Measurements from ENCODE around the gene ARSB. TPM values are rescaled to one million over a fixed set of nuclear protein-coding genes. Genes with fewer than 3 reads are reported as not detected.
"Not testable (repeated sequence)": the region's sequence is repeated elsewhere in the genome, so short reads cannot be mapped to it uniquely, and the experiment has no call there.

The ARSB gene
- total and polyA plus RNA-seq, 7 experiments from 2014 or later = 3.3 to 10.8 (median 4.8) TPM

- Histone ChIP-seq H3K36me3 (ENCODE audit: control insufficient read depth in 2 of 3, insufficient read depth in 3 of 3, low read length in 3 of 3) (no peaks in the 10 kb centered on the region), H3K27ac (ENCODE audit: low read depth, low read length) (no peak overlapping the region), H3K4me1 (ENCODE audit: control insufficient read depth in 2 of 2, insufficient read depth in 2 of 2, low read length in 2 of 2) (no peaks in the 10 kb centered on the region), H3K27me3 (ENCODE audit: control insufficient read depth in 2 of 2, insufficient read depth in 2 of 2, low read length in 2 of 2) (no peaks in the 10 kb centered on the region), H3K4me3 (ENCODE audit: low read length) (no peak overlapping the region), H3K9me3 (ENCODE audit: control insufficient read depth in 2 of 3, low read length in 3 of 3) (no peaks in the 10 kb centered on the region)
- Mint-ChIP-seq H3K4me3 (no peak overlapping the region), H3K36me3 (peaks cover 2 to 29% (median 12%) of the 10 kb centered on the region in 5 donors), H3K4me1 (peaks cover 0 to 2% (median 0%) of the 10 kb centered on the region in 7 donors), H3K9me3 (no peaks in the 10 kb centered on the region), H3K27ac (no peak overlapping the region), H3K27me3 (no peaks in the 10 kb centered on the region)
- ChIA-PET CTCF (interaction anchor here (0.6 kb wide), 1 partner anchor 22 kb away, joined by 3 read pairs; no protein-coding TSS in a partner anchor), POLR2A (no interaction called here)
- no peak for ATAC-seq
- intact Hi-C loops (cut with micrococcal nuclease) = loop anchor here in 1 of 2 donors (10.0 kb wide), 1 partner anchor 583 kb away; no protein-coding TSS in a partner anchor
- DNase-seq = no peak
Observed at GRCh38 chr5:78881884-78882283, 103.2 kb downstream of the ARSB start.

GRCh38 chr5:78879516-78879915, 105.6 kb downstream of the ARSB start:
- intact Hi-C loops (cut with micrococcal nuclease) = no loop called here
- ChIA-PET POLR2A (no interaction called here), CTCF (no interaction called here)
- H3K4me3 Mint-ChIP-seq = no peak overlapping the region
- H3K36me3 Mint-ChIP-seq = peaks cover 0 to 24% (median 7%) of the 10 kb centered on the region in 5 donors
- Histone ChIP-seq H3K4me3 (ENCODE audit: low read length) (no peak overlapping the region), H3K4me1 (ENCODE audit: control insufficient read depth in 2 of 2, insufficient read depth in 2 of 2, low read length in 2 of 2) (no peaks in the 10 kb centered on the region), H3K9me3 (ENCODE audit: control insufficient read depth in 2 of 3, low read length in 3 of 3) (no peaks in the 10 kb centered on the region), H3K27ac (ENCODE audit: low read depth, low read length) (no peak overlapping the region), H3K36me3 (ENCODE audit: control insufficient read depth in 2 of 3, insufficient read depth in 3 of 3, low read length in 3 of 3) (no peaks in the 10 kb centered on the region), H3K27me3 (ENCODE audit: control insufficient read depth in 2 of 2, insufficient read depth in 2 of 2, low read length in 2 of 2) (no peaks in the 10 kb centered on the region)
- DNase-seq (no peak), ATAC-seq (no peak)
- no peaks in the 10 kb centered on the region for H3K27me3 Mint-ChIP-seq
- no peak overlapping the region for H3K27ac Mint-ChIP-seq
- no peaks in the 10 kb centered on the region for H3K4me1 Mint-ChIP-seq
- H3K9me3 Mint-ChIP-seq = no peaks in the 10 kb centered on the region

- peaks cover 7 to 53% (median 49%) of the 10 kb centered on the region in 5 donors for H3K36me3 Mint-ChIP-seq
- H3K9me3 ChIP-seq (ENCODE audit: control insufficient read depth in 2 of 3, low read length in 3 of 3); CTCF ChIA-PET; H3K4me1 Mint-ChIP-seq; H3K36me3 ChIP-seq (ENCODE audit: control insufficient read depth in 2 of 3, insufficient read depth in 3 of 3, low read length in 3 of 3); H3K27me3 Mint-ChIP-seq; H3K27ac ChIP-seq (ENCODE audit: low read depth, low read length); H3K4me3 Mint-ChIP-seq; ATAC-seq; H3K27ac Mint-ChIP-seq; H3K4me1 ChIP-seq (ENCODE audit: control insufficient read depth in 2 of 2, insufficient read depth in 2 of 2, low read length in 2 of 2); H3K27me3 ChIP-seq (ENCODE audit: control insufficient read depth in 2 of 2, insufficient read depth in 2 of 2, low read length in 2 of 2); H3K4me3 ChIP-seq (ENCODE audit: low read length); intact Hi-C loops (cut with micrococcal nuclease); POLR2A ChIA-PET; DNase-seq: not testable (repeated sequence)
- peaks cover 9 to 49% (median 20%) of the 10 kb centered on the region in 11 donors for H3K9me3 Mint-ChIP-seq
Observed at GRCh38 chr5:78866076-78866475, 119.0 kb downstream of the ARSB start.

- Mint-ChIP-seq H3K36me3 (peaks cover 6 to 64% (median 59%) of the 10 kb centered on the region in 5 donors), H3K27me3 (peaks cover 0 to 4% (median 0%) of the 10 kb centered on the region in 5 donors), H3K4me3 (no peak overlapping the region), H3K27ac (no peak overlapping the region), H3K9me3 (peaks cover 4 to 41% (median 23%) of the 10 kb centered on the region in 11 donors), H3K4me1 (no peaks in the 10 kb centered on the region)
- ChIA-PET POLR2A (no interaction called here), CTCF (no interaction called here)
- intact Hi-C loops (cut with micrococcal nuclease) = no loop called here
- no peak for ATAC-seq
- Histone ChIP-seq H3K4me3 (ENCODE audit: low read length) (no peak overlapping the region), H3K27ac (ENCODE audit: low read depth, low read length) (no peak overlapping the region), H3K36me3 (ENCODE audit: control insufficient read depth in 2 of 3, insufficient read depth in 3 of 3, low read length in 3 of 3) (no peaks in the 10 kb centered on the region), H3K4me1 (ENCODE audit: control insufficient read depth in 2 of 2, insufficient read depth in 2 of 2, low read length in 2 of 2) (no peaks in the 10 kb centered on the region), H3K27me3 (ENCODE audit: control insufficient read depth in 2 of 2, insufficient read depth in 2 of 2, low read length in 2 of 2) (no peaks in the 10 kb centered on the region), H3K9me3 (ENCODE audit: control insufficient read depth in 2 of 3, low read length in 3 of 3) (no peaks in the 10 kb centered on the region)
- no peak for DNase-seq
Observed at GRCh38 chr5:78858364-78858763, 126.7 kb downstream of the ARSB start.

GRCh38 chr5:78855026-78855425, 130.1 kb downstream of the ARSB start:
- POLR2A ChIA-PET = no interaction called here
- H3K36me3 ChIP-seq (ENCODE audit: control insufficient read depth in 2 of 3, insufficient read depth in 3 of 3, low read length in 3 of 3) = no peaks in the 10 kb centered on the region
- no peaks in the 10 kb centered on the region for H3K4me1 ChIP-seq (ENCODE audit: control insufficient read depth in 2 of 2, insufficient read depth in 2 of 2, low read length in 2 of 2)
- Mint-ChIP-seq H3K4me1 (no peaks in the 10 kb centered on the region), H3K4me3 (no peak overlapping the region), H3K27me3 (peaks cover 0 to 4% (median 0%) of the 10 kb centered on the region in 5 donors), H3K27ac (no peak overlapping the region), H3K9me3 (peaks cover 8 to 28% (median 12%) of the 10 kb centered on the region in 11 donors), H3K36me3 (peaks cover 4 to 36% (median 32%) of the 10 kb centered on the region in 5 donors)
- H3K4me3 ChIP-seq (ENCODE audit: low read length) = no peak overlapping the region
- intact Hi-C loops (cut with micrococcal nuclease) = no loop called here
- DNase-seq (no peak), ATAC-seq (no peak)
- CTCF ChIA-PET = no interaction called here
- no peak overlapping the region for H3K27ac ChIP-seq (ENCODE audit: low read depth, low read length)
- H3K9me3 ChIP-seq (ENCODE audit: control insufficient read depth in 2 of 3, low read length in 3 of 3) = no peaks in the 10 kb centered on the region
- H3K27me3 ChIP-seq (ENCODE audit: control insufficient read depth in 2 of 2, insufficient read depth in 2 of 2, low read length in 2 of 2) = no peaks in the 10 kb centered on the region

- H3K4me1 Mint-ChIP-seq; H3K9me3 ChIP-seq (ENCODE audit: control insufficient read depth in 2 of 3, low read length in 3 of 3); H3K36me3 ChIP-seq (ENCODE audit: control insufficient read depth in 2 of 3, insufficient read depth in 3 of 3, low read length in 3 of 3); POLR2A ChIA-PET; H3K4me1 ChIP-seq (ENCODE audit: control insufficient read depth in 2 of 2, insufficient read depth in 2 of 2, low read length in 2 of 2); intact Hi-C loops (cut with micrococcal nuclease); H3K4me3 Mint-ChIP-seq; H3K27me3 ChIP-seq (ENCODE audit: control insufficient read depth in 2 of 2, insufficient read depth in 2 of 2, low read length in 2 of 2); H3K27me3 Mint-ChIP-seq; CTCF ChIA-PET; ATAC-seq; H3K27ac Mint-ChIP-seq; H3K4me3 ChIP-seq (ENCODE audit: low read length); DNase-seq; H3K27ac ChIP-seq (ENCODE audit: low read depth, low read length): not testable (repeated sequence)
- Mint-ChIP-seq H3K9me3 (peaks cover 11 to 28% (median 16%) of the 10 kb centered on the region in 11 donors), H3K36me3 (peaks cover 2 to 18% (median 14%) of the 10 kb centered on the region in 5 donors)
Observed at GRCh38 chr5:78851891-78852290, 133.2 kb downstream of the ARSB start.

GRCh38 chr5:78845470-78845869, 139.6 kb downstream of the ARSB start:
- no peak overlapping the region for H3K4me3 Mint-ChIP-seq
- H3K27ac Mint-ChIP-seq = no peak overlapping the region
- CTCF ChIA-PET = no interaction called here
- intact Hi-C loops (cut with micrococcal nuclease) = no loop called here
- no peaks in the 10 kb centered on the region for H3K27me3 ChIP-seq (ENCODE audit: control insufficient read depth in 2 of 2, insufficient read depth in 2 of 2, low read length in 2 of 2)
- H3K9me3 ChIP-seq (ENCODE audit: control insufficient read depth in 2 of 3, low read length in 3 of 3) = no peaks in the 10 kb centered on the region
- no peak for ATAC-seq
- H3K4me1 Mint-ChIP-seq = no peaks in the 10 kb centered on the region
- H3K4me1 ChIP-seq (ENCODE audit: control insufficient read depth in 2 of 2, insufficient read depth in 2 of 2, low read length in 2 of 2) = no peaks in the 10 kb centered on the region
- H3K36me3 ChIP-seq (ENCODE audit: control insufficient read depth in 2 of 3, insufficient read depth in 3 of 3, low read length in 3 of 3) = no peaks in the 10 kb centered on the region
- no peak overlapping the region for H3K4me3 ChIP-seq (ENCODE audit: low read length)
- POLR2A ChIA-PET = no interaction called here
- H3K27me3 Mint-ChIP-seq = no peaks in the 10 kb centered on the region
- H3K9me3 Mint-ChIP-seq = peaks cover 2 to 21% (median 9%) of the 10 kb centered on the region in 11 donors
- no peak overlapping the region for H3K27ac ChIP-seq (ENCODE audit: low read depth, low read length)
- DNase-seq = no peak
- H3K36me3 Mint-ChIP-seq = peaks cover 0 to 12% (median 0%) of the 10 kb centered on the region in 5 donors

All from naive thymus-derived CD4-positive, alpha-beta T cell (primary cell).